GM12872 (cell line): ENCODE results near the gene NALCN.

Experiments used
- TF ChIP-seq, protein P1 (sequence below): IDR thresholded peaks from 3 replicates; pipeline ENCODE4 v1.5.1; 2011; ENCODE audit warnings: low read depth, mild to moderate bottlenecking, low read length, moderate library complexity; ENCODE audit not compliant: insufficient read depth

Gene NALCN

DNA sequence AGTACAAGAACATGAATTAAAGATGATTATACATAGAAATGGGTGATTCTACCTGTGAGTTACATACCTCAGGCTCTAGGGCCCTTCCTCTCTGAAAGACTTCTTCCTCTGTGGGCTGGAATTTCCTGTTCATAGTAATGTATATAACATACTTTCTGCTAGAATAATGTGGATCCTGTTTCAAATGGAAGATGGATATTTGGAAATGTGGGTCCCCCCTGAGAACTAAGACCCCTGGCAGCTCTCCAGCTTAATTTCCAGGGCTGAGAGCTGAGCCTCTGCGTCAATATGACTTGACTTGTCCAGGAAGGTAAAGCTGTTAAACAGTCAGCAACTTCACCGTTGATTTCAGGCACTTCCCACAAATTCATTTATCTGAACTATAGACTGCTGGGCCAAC, 296.3 kb downstream of the NALCN start:
- TF ChIP-seq, protein P1, sequence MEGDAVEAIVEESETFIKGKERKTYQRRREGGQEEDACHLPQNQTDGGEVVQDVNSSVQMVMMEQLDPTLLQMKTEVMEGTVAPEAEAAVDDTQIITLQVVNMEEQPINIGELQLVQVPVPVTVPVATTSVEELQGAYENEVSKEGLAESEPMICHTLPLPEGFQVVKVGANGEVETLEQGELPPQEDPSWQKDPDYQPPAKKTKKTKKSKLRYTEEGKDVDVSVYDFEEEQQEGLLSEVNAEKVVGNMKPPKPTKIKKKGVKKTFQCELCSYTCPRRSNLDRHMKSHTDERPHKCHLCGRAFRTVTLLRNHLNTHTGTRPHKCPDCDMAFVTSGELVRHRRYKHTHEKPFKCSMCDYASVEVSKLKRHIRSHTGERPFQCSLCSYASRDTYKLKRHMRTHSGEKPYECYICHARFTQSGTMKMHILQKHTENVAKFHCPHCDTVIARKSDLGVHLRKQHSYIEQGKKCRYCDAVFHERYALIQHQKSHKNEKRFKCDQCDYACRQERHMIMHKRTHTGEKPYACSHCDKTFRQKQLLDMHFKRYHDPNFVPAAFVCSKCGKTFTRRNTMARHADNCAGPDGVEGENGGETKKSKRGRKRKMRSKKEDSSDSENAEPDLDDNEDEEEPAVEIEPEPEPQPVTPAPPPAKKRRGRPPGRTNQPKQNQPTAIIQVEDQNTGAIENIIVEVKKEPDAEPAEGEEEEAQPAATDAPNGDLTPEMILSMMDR, result no peak

DNA sequence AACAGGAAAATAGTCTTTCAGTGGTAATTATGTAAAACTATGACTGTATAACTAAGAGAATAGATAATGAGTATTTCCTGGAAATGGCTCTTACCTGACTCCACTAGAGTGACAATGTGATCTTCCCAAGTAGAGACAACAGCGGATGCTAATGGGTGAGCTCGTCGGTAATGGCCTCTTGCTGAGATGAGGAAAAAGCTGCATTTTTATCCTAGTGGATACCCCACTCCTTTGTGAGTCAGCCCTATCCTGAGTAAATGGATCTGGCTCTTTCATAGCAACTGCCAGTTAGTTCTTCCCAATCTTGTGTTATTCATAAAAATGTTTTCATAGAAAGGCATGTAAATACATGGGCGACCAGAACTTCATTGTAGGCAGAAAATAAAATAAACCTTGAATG, 299.5 kb downstream of the NALCN start:
- TF ChIP-seq, protein P1, result no peak

DNA sequence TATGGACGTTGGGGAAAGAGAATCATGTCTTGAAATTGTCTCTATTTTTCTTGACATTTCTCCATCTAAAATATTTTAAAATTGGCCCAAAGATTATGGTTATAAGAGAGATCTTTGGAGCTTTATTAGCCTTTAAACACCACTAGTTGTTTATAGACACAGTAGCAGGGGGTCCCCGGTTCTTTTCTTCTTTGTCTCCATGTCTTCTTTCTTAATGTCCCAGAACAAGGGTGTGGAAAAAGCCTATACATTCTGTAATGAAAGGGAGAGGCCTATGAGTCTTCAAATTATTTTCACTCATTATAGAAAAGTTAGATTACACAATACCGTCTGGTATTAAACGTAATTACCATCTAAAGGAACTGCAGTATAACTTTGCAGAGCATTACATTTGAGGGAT, 300.0 kb downstream of the NALCN start:
- TF ChIP-seq, protein P1, result no peak

DNA sequence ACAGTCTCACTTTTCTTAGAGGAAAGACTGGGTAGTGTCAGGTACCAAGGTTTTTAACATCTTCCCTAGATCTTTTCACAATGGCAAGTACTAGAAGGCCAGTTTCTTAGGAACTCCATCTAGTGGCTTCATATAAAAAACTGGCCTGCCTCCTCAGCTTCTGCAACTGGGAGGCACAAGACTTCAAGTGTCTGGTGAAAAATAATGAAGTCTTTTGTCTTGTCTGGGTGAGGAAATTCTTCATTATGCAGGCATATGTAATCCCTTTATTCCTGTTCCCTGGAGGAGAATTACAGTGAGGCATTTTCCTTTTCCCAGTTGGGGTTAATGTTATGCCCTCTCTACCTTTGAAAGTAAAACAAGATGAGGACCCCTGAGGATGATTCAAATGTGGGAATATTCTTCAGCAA, 300.5 kb downstream of the NALCN start:
- TF ChIP-seq, protein P1, result no peak

DNA sequence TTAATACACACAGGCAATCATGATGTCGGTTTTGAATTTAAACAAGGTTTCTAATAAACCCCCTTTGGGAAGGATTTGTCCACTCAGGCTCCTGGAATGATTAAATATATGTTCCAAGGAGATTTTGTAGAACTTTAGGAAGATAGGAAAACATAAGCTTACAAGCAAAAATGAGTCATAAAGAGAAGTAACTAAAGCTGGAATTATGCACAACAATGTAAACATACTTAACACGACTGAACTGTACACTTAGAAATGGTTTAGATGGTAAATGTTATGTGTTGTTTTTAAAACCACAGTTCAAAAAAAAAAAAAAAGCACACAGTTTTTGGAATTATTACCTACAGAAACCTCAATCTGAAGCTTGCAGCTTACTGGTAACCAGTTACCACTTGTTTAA, 304.4 kb downstream of the NALCN start:
- TF ChIP-seq, protein P1, result no peak

DNA sequence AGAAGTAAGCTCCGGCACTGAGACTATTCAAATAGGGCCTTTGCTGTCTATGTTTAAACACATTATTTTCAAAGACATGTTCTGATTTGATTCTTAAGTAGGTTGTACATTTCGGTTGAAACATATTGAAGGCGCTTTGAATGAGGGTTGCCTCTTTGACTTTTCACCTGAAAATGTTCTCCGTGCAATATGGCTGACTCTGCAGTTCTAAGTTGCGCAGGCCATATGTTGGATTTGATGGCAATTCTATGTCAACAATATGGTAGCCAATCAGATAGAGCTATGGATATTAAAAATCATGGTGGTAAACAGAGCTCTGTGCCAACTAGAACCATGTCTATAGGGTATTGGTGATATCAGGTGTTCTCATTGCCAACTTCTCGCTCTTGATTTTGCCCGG, 307.3 kb downstream of the NALCN start:
- TF ChIP-seq, protein P1, result no peak

DNA sequence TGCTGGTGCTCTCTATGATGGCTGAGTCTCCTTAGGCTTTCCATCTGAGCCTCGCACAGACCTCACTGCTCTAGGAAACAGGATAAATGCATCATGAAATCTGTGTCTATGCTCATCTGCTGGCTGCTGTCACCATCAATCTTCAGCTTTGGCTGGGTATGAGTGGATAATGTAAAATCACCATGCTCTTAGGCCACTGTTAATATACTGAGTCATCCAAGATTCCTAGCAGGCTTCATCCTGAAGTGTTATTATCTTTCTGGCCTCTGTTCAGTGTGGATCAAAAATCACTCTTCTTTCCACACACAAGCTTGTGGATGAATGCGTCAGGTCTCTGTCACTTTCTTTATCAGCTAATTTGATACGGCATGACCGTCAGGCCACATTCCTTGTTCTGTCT, 317.4 kb downstream of the NALCN start:
- TF ChIP-seq, protein P1, result no peak

DNA sequence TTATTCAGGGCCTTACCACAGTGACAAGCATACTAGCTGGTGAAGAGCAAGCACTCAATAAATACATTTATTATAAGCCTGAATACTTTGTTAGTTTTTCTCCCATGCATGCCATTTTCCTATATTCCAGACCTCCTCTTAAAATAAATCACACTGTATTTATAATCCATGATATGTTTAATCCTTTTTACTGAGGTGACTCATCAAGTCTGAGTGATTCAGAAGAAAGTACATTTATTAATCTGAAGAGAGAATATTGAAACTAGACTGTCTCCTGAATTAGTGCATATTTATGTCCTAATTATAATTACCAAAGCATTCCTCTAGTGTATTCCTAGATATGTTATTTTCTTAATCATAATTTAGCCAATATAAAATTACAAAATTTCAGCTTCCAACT, 323.3 kb downstream of the NALCN start:
- TF ChIP-seq, protein P1, result no peak
